Measurements from ENCODE around the gene TAP1. TPM values are rescaled to one million over a fixed set of nuclear protein-coding genes. Genes with fewer than 3 reads are reported as not detected.

Gene TAP1
- total and polyA plus RNA-seq, 2 of the 8 experiments (the other 6 are each of a cell fraction or from before 2014, with no cell fraction given): 16.8 to 22.0 TPM

DNA sequence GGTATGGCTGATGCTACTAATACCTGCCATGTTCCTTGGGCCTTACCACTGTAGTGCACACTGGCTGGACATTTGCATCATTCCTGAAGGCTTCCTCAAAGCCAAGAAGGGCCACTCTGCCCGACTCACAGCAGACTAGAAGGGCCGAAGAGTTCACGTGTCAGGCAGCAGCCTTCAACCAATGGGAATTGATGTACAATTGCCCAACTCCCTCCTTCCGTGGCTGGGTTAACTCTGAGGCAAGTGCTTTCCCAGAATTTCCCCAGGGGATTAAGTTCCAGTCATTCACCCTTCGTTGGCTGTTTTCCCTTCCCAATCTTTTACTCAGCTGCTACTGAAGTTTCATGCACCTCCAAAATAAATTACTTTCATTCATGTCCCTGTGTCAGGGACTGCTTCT is 30.3 kb upstream of the TAP1 start (continued):
- TF ChIP-seq RBBP5 (IDR thresholded peaks at IDR 0.05; ENCODE audit: borderline replicate concordance, low read depth, low read length) (no peak), BCL11A (IDR thresholded peaks at IDR 0.05; ENCODE audit: low read depth in 2 of 2, low read length in 2 of 2) (no peak), CEBPB (IDR thresholded peaks at IDR 0.05; ENCODE audit: low read depth, low read length) (no peak), KDM4A (IDR thresholded peaks at IDR 0.05; ENCODE audit: low read depth, low read length, severe bottlenecking) (no peak)

Data from H1 (cell line).